Measurements from ENCODE around the gene TMEM219. TPM values are rescaled to one million over a fixed set of nuclear protein-coding genes. Genes with fewer than 3 reads are reported as not detected.

TMEM219 gene
- total and polyA plus RNA-seq, 4 donors, result 25.5 to 75.9 (median 46.9) TPM

GRCh38 chr16:29962344-29962994, 590 bp downstream of the TMEM219 start:
- TF ChIP-seq YY1 (IDR thresholded peaks at IDR 0.05) (peak; percentile 31), FOXA2 (IDR thresholded peaks at IDR 0.05) (no peak), HNF4A (conservative IDR thresholded peaks at IDR 0.05) (peak in 1 of 2 donors; percentile 8), REST (IDR thresholded peaks at IDR 0.05) (peak; percentile 23)
- Histone ChIP-seq H3K27me3 (ENCODE audit: control insufficient read depth in 4 of 4, insufficient read depth in 4 of 4, low read length in 3 of 4) (no peaks in the 10 kb centered on the region), H3K4me1 (ENCODE audit: control insufficient read depth in 4 of 4, insufficient read depth in 4 of 4, low read length in 3 of 4) (peaks cover 2 to 22% (median 13%) of the 10 kb centered on the region in 4 donors), H3K4me3 (ENCODE audit: low read depth in 1 of 3, low read length in 3 of 3) (peak overlapping the region; percentile 74 to 90 (median 81)), H3K9ac (ENCODE audit: low read depth in 1 of 2, low read length in 2 of 2) (peak overlapping the region; percentile 78 to 90), H3K9me3 (ENCODE audit: control insufficient read depth in 4 of 4, low read length in 3 of 4) (no peaks in the 10 kb centered on the region), H3K27ac (ENCODE audit: low read depth in 1 of 2, low read length in 2 of 2) (peak overlapping the region; percentile 65 to 86), H3K36me3 (ENCODE audit: control insufficient read depth in 4 of 4, insufficient read depth in 3 of 4, low read depth in 1 of 4, low read length in 3 of 4) (no peaks in the 10 kb centered on the region)
- WGBS, result 7% methylated on average over 18 of the region's 18 CpGs
- no peak for DNase-seq (ENCODE audit: low spot score)

- Histone ChIP-seq H3K4me3 (ENCODE audit: low read depth in 1 of 3, low read length in 3 of 3) (peak overlapping the region in 1 of 3 donors; percentile 90), H3K4me1 (ENCODE audit: control insufficient read depth in 4 of 4, insufficient read depth in 4 of 4, low read length in 3 of 4) (peaks cover 2 to 22% (median 13%) of the 10 kb centered on the region in 4 donors), H3K27me3 (ENCODE audit: control insufficient read depth in 4 of 4, insufficient read depth in 4 of 4, low read length in 3 of 4) (no peaks in the 10 kb centered on the region), H3K9ac (ENCODE audit: low read depth in 1 of 2, low read length in 2 of 2) (no peak overlapping the region), H3K27ac (ENCODE audit: low read depth in 1 of 2, low read length in 2 of 2) (peak overlapping the region; percentile 65 to 86), H3K36me3 (ENCODE audit: control insufficient read depth in 4 of 4, insufficient read depth in 3 of 4, low read depth in 1 of 4, low read length in 3 of 4) (peaks cover 1 to 5% (median 4%) of the 10 kb centered on the region in 4 donors), H3K9me3 (ENCODE audit: control insufficient read depth in 4 of 4, low read length in 3 of 4) (no peaks in the 10 kb centered on the region)
- 87% methylated on average over 14 of the region's 14 CpGs for WGBS
- DNase-seq (ENCODE audit: low spot score), result no peak
- TF ChIP-seq FOXA2 (IDR thresholded peaks at IDR 0.05) (no peak), FOXA1 (IDR thresholded peaks at IDR 0.05) (no peak), YY1 (IDR thresholded peaks at IDR 0.05) (no peak)
Observed at GRCh38 chr16:29963021-29963743, 1.3 kb downstream of the TMEM219 start.

- Histone ChIP-seq H3K27ac (ENCODE audit: low read depth in 1 of 2, low read length in 2 of 2) (no peak overlapping the region), H3K36me3 (ENCODE audit: control insufficient read depth in 4 of 4, insufficient read depth in 3 of 4, low read depth in 1 of 4, low read length in 3 of 4) (peaks cover 6 to 19% (median 13%) of the 10 kb centered on the region in 4 donors), H3K9ac (ENCODE audit: low read depth in 1 of 2, low read length in 2 of 2) (no peak overlapping the region), H3K4me3 (ENCODE audit: low read depth in 1 of 3, low read length in 3 of 3) (no peak overlapping the region), H3K4me1 (ENCODE audit: control insufficient read depth in 4 of 4, insufficient read depth in 4 of 4, low read length in 3 of 4) (peaks cover 0 to 10% (median 8%) of the 10 kb centered on the region in 4 donors), H3K27me3 (ENCODE audit: control insufficient read depth in 4 of 4, insufficient read depth in 4 of 4, low read length in 3 of 4) (no peaks in the 10 kb centered on the region), H3K9me3 (ENCODE audit: control insufficient read depth in 4 of 4, low read length in 3 of 4) (no peaks in the 10 kb centered on the region)
- TF ChIP-seq MAX (IDR thresholded peaks at IDR 0.05) (no peak), SP1 (IDR thresholded peaks at IDR 0.05) (no peak), GABPA (IDR thresholded peaks at IDR 0.05 in 1 of 2, conservative IDR thresholded peaks at IDR 0.05 in 1 of 2) (no peak), FOXA2 (IDR thresholded peaks at IDR 0.05) (no peak), JUND (IDR thresholded peaks at IDR 0.05) (no peak), EGR1 (IDR thresholded peaks at IDR 0.05; ENCODE audit: low read depth in 2 of 2) (no peak)
- 95% methylated on average over 4 of the region's 4 CpGs for WGBS
- DNase-seq (ENCODE audit: low spot score), result no peak
Observed at GRCh38 chr16:29968205-29968604, 6.3 kb downstream of the TMEM219 start.
